Natural killer cell (primary cell): ENCODE measurements around the gene RALGDS. TPM values are rescaled to one million over a fixed set of nuclear protein-coding genes. Genes with fewer than 3 reads are reported as not detected.

ENCODE experiments used
- ATAC-seq, 3 donors: fragments of 150-1000 bp in 2 of 3; fragments of 200-7000 bp in 1 of 3; cut with Tn5 transposase; 1 replicate in 1 of 3; 2 replicates in 2 of 3; pipeline ENCODE4 v1.10.0; 2021; ENCODE audit warnings: mild to moderate bottlenecking in 2 of 3, moderate library complexity in 2 of 3
- DNase-seq, 2 donors: peaks; one replicate each; pipeline versions ENCODE4 v3.0.0 to v3.0.0-alpha.2; 2013 to 2021; ENCODE audit warnings: mixed read lengths in 1 of 2
- H3K27ac ChIP-seq: one replicate; pipeline ENCODE4 v1.5.1; 2013; ENCODE audit warnings: mild to moderate bottlenecking, low read length
- H3K27me3 ChIP-seq: one replicate; pipeline ENCODE4 v1.6.1; 2013; ENCODE audit warnings: low read length; ENCODE audit not compliant: control insufficient read depth, insufficient read depth
- H3K36me3 ChIP-seq: one replicate; pipeline ENCODE4 v1.6.1; 2013; ENCODE audit warnings: low read length; ENCODE audit not compliant: control insufficient read depth, insufficient read depth
- H3K4me1 ChIP-seq: one replicate; pipeline ENCODE4 v1.6.1; 2013; ENCODE audit warnings: low read length; ENCODE audit not compliant: control insufficient read depth, insufficient read depth
- H3K4me3 ChIP-seq: one replicate; pipeline ENCODE4 v1.5.1; 2013; ENCODE audit warnings: low read length
- H3K9me3 ChIP-seq: one replicate; pipeline ENCODE4 v1.6.1; 2013; ENCODE audit warnings: low read length; ENCODE audit not compliant: control insufficient read depth, insufficient read depth
- H3K27ac Mint-ChIP-seq, 2 donors: one replicate each; pipeline ENCODE4 v1.8.0; 2022; ENCODE audit warnings: mild to moderate bottlenecking in 2 of 2, mixed read lengths in 2 of 2, moderate library complexity in 1 of 2
- H3K27me3 Mint-ChIP-seq, 2 donors: one replicate each; pipeline ENCODE4 v1.8.0; 2022; ENCODE audit warnings: low read depth in 2 of 2, mixed read lengths in 2 of 2
- H3K36me3 Mint-ChIP-seq: one replicate; pipeline ENCODE4 v1.8.0; 2022; ENCODE audit warnings: mixed read lengths
- H3K4me1 Mint-ChIP-seq, 2 donors: one replicate each; pipeline ENCODE4 v1.8.0; 2022; ENCODE audit warnings: mixed read lengths in 2 of 2
- H3K4me3 Mint-ChIP-seq: one replicate; pipeline ENCODE4 v1.8.0; 2022; ENCODE audit warnings: mild to moderate bottlenecking, moderate library complexity, mixed read lengths
- H3K9me3 Mint-ChIP-seq, 2 donors: one replicate each; pipeline ENCODE4 v1.8.0; 2022; ENCODE audit warnings: mixed read lengths in 2 of 2
- CTCF ChIP-seq: fragments of 200-600 bp; IDR thresholded peaks from one replicate; pipeline ENCODE4 v1.8.0; 2022; ENCODE audit warnings: antibody characterized with exemption
- WGBS: methylation state at CpG from one replicate; pipeline ENCODE4 v1.1.7; 2013; ENCODE audit warnings: missing lambda C conversion rate; ENCODE audit not compliant: insufficient coverage; 5-methylcytosine and 5-hydroxymethylcytosine counted together
- intact Hi-C: fragments of 100-400 bp; cut with micrococcal nuclease; formaldehyde crosslinking; loops from one replicate; pipeline ENCODE4 v1.14.2; 2022
- total RNA-seq, 4 donors: library from RNA; stranded (reverse); fragments of 120-200 nt in 1 of 4; gene quantifications; one replicate each; pipeline versions ENCODE4 v1.2.3 to v1.2.4, GENCODE V29; 2013 to 2022

Gene RALGDS
- total RNA-seq, 3 donors from 2014 or later (not counting 1 experiment from before 2014, with no cell fraction given): 206 to 250 (median 208) TPM

GRCh38 chr9:133127340-133127981 lies 6.4 kb upstream of the RALGDS start:
- 52% methylated on average over 23 of the region's 23 CpGs for WGBS
- intact Hi-C loops: loop anchor here (2.0 kb wide), 1 partner anchor 17 kb away; no protein-coding TSS in a partner anchor
- Mint-ChIP-seq H3K27ac (peak overlapping the region; percentile 75 to 93), H3K4me1 (peaks cover 65 to 91% of the 10 kb centered on the region in 2 donors), H3K4me3 (peak overlapping the region; percentile 91), H3K36me3 (no peaks in the 10 kb centered on the region), H3K27me3 (no peaks in the 10 kb centered on the region), H3K9me3 (no peaks in the 10 kb centered on the region)
- H3K4me3 ChIP-seq: peak overlapping the region; percentile 29
- peak overlapping the region; percentile 99 for H3K27ac ChIP-seq
- H3K36me3 ChIP-seq: peaks cover 3% of the 10 kb centered on the region
- ATAC-seq (peak; percentile 50 to 66 (median 62)), DNase-seq (peak; percentile 72 to 87)
- peaks cover 96% of the 10 kb centered on the region for H3K4me1 ChIP-seq
- TF ChIP-seq CTCF: no peak
- H3K9me3 ChIP-seq: no peaks in the 10 kb centered on the region
- no peaks in the 10 kb centered on the region for H3K27me3 ChIP-seq

- TF ChIP-seq CTCF: no peak
- no peak overlapping the region for H3K4me3 ChIP-seq
- H3K4me1 Mint-ChIP-seq: peaks cover 61 to 90% of the 10 kb centered on the region in 2 donors
- H3K27me3 ChIP-seq: no peaks in the 10 kb centered on the region
- DNase-seq: no peak
- H3K27me3 Mint-ChIP-seq: no peaks in the 10 kb centered on the region
- H3K27ac Mint-ChIP-seq: peak overlapping the region; percentile 75 to 93
- peak overlapping the region; percentile 99 for H3K27ac ChIP-seq
- ATAC-seq: no peak
- no peaks in the 10 kb centered on the region for H3K36me3 Mint-ChIP-seq
- peak overlapping the region; percentile 85 for H3K4me3 Mint-ChIP-seq
- H3K9me3 Mint-ChIP-seq: no peaks in the 10 kb centered on the region
- WGBS: 81% methylated on average over 17 of the region's 17 CpGs
- H3K4me1 ChIP-seq: peaks cover 96% of the 10 kb centered on the region
- peaks cover 3% of the 10 kb centered on the region for H3K36me3 ChIP-seq
- intact Hi-C loops: loop anchor here (2.0 kb wide), 1 partner anchor 18 kb away; no protein-coding TSS in a partner anchor
- H3K9me3 ChIP-seq: no peaks in the 10 kb centered on the region
Measured at GRCh38 chr9:133126697-133127339, 5.8 kb upstream of the RALGDS start.

GRCh38 chr9:133125941-133126696 lies 5.1 kb upstream of the RALGDS start:
- Mint-ChIP-seq H3K36me3 (no peaks in the 10 kb centered on the region), H3K27me3 (no peaks in the 10 kb centered on the region), H3K4me3 (peak overlapping the region; percentile 85), H3K9me3 (no peaks in the 10 kb centered on the region), H3K4me1 (peaks cover 58 to 88% of the 10 kb centered on the region in 2 donors), H3K27ac (peak overlapping the region; percentile 75 to 93)
- Histone ChIP-seq H3K4me1 (peaks cover 96% of the 10 kb centered on the region), H3K27ac (peak overlapping the region; percentile 99), H3K9me3 (no peaks in the 10 kb centered on the region), H3K4me3 (peak overlapping the region; percentile 22), H3K27me3 (no peaks in the 10 kb centered on the region), H3K36me3 (peaks cover 3% of the 10 kb centered on the region)
- no peak for TF ChIP-seq CTCF
- intact Hi-C loops: loop anchor here (2.0 kb wide), 1 partner anchor 19 kb away; no protein-coding TSS in a partner anchor
- WGBS: 21% methylated on average over 24 of the region's 24 CpGs
- ATAC-seq (peak in 2 of 3 donors; percentile 2 to 14), DNase-seq (peak in 1 of 2 donors; percentile 52)
